T-helper 1 cell (primary cell): Measurements from ENCODE around the gene DUSP9.

Experiments used
- DNase-seq, 5 donors: peaks; one replicate each; pipeline ENCODE4 v3.0.0-alpha.2; 2012 to 2020

Gene DUSP9

GRCh38 chrX:153649178-153649914, 2.3 kb downstream of the DUSP9 start:
- DNase-seq, result peak in 3 of 5 donors; percentile 16 to 23 (median 22)

- DNase-seq, result no peak
These were observed 3.1 kb downstream of the DUSP9 start for GRCh38 chrX:153649915-153650782.

GRCh38 chrX:153650959-153651358, 4.0 kb downstream of the DUSP9 start:
- no peak for DNase-seq

GRCh38 chrX:153651540-153652079, 4.6 kb downstream of the DUSP9 start:
- DNase-seq, result no peak

- DNase-seq, result no peak
These were observed 6.6 kb downstream of the DUSP9 start for GRCh38 chrX:153653556-153653955.

GRCh38 chrX:153657161-153657560, 10.2 kb downstream of the DUSP9 start:
- no peak for DNase-seq

- no peak for DNase-seq
These were observed 12.3 kb downstream of the DUSP9 start for GRCh38 chrX:153659268-153659667.

- peak; percentile 28 to 47 (median 35) for DNase-seq
These were observed 15.3 kb downstream of the DUSP9 start for GRCh38 chrX:153662266-153662665.

- no peak for DNase-seq
These were observed 18.8 kb downstream of the DUSP9 start for GRCh38 chrX:153665726-153666306.

- DNase-seq, result no peak
These were observed 20.4 kb downstream of the DUSP9 start for GRCh38 chrX:153667281-153667955.

GRCh38 chrX:153667956-153668396, 21.0 kb downstream of the DUSP9 start:
- peak; percentile 36 to 74 (median 60) for DNase-seq

- DNase-seq, result no peak
These were observed 21.6 kb downstream of the DUSP9 start for GRCh38 chrX:153668423-153669173.

- peak in 3 of 5 donors; percentile 23 to 37 (median 25) for DNase-seq
These were observed 22.3 kb downstream of the DUSP9 start for GRCh38 chrX:153669174-153669890.

GRCh38 chrX:153669901-153670731, 23.1 kb downstream of the DUSP9 start:
- no peak for DNase-seq

- DNase-seq, result no peak
These were observed 24.0 kb downstream of the DUSP9 start for GRCh38 chrX:153670748-153671588.

GRCh38 chrX:153671589-153672530, 24.9 kb downstream of the DUSP9 start:
- no peak for DNase-seq

- no peak for DNase-seq
These were observed 25.8 kb downstream of the DUSP9 start for GRCh38 chrX:153672531-153673427.
